ENCODE results near the gene UEVLD. TPM values are rescaled to one million over a fixed set of nuclear protein-coding genes. Genes with fewer than 3 reads are reported as not detected.

Gene UEVLD
- total RNA-seq, 1 experiment from 2014 or later, result 13.7 TPM

- Histone ChIP-seq H4K20me1 (ENCODE audit: insufficient read depth) (no peaks in the 10 kb centered on the region), H3K4me2 (ENCODE audit: low read length) (no peak overlapping the region), H2AFZ (ENCODE audit: low read depth, low read length, poor library complexity, severe bottlenecking) (no peak overlapping the region), H3K4me3 (replicated peaks in 1 of 2; ENCODE audit: low read depth in 1 of 2, low read length in 2 of 2) (no peak overlapping the region), H3K27me3 (ENCODE audit: insufficient read depth, low read length) (no peaks in the 10 kb centered on the region), H3K79me2 (ENCODE audit: insufficient read depth, low read length) (no peaks in the 10 kb centered on the region), H3K9me2 (ENCODE audit: insufficient read depth) (no peaks in the 10 kb centered on the region), H3K9me3 (ENCODE audit: control insufficient read depth in 1 of 2, insufficient read depth in 1 of 2, low read depth in 1 of 2, low read length in 2 of 2) (no peaks in the 10 kb centered on the region), H3K4me1 (ENCODE audit: control insufficient read depth in 1 of 2, insufficient read depth in 2 of 2, low read length in 2 of 2) (no peaks in the 10 kb centered on the region), H3K36me3 (ENCODE audit: control insufficient read depth in 1 of 2, insufficient read depth in 2 of 2, low read length in 2 of 2) (no peaks in the 10 kb centered on the region; a peak in 2 of 4 replicates), H3K9ac (ENCODE audit: low read length) (no peak overlapping the region), H3K27ac (ENCODE audit: low read depth, low read length) (no peak overlapping the region)
- intact Hi-C loops (cut with micrococcal nuclease), result loop anchor here (1.0 to 10.0 kb wide), 4 partner anchors 111 to 426 kb away; no protein-coding TSS in a partner anchor
- ChIA-PET CTCF (interaction anchor here (0.8 to 3.0 kb wide), 20 partner anchors 10 to 425 kb away, joined by 3 to 42 read pairs (median 5); partner anchors contain the start of genes SPTY2D1, TSG101 and UEVLD), RAD21 (ENCODE audit: low non-redundant PET in 1 of 2, low total read pairs in 2 of 2, uncharacterized antibody in 2 of 2, unreplicated experiment in 2 of 2) (interaction anchor here (0.7 to 1.9 kb wide), 4 partner anchors 111 to 224 kb away, joined by 3 to 7 read pairs (median 5); no protein-coding TSS in a partner anchor), POLR2A (interaction anchor here (0.9 kb wide), 1 partner anchor 14 kb away, joined by 3 read pairs; the partner anchor contains the start of gene TSG101)
- ATAC-seq (peak; percentile 89), DNase-seq (ENCODE audit: low read depth, low spot score) (no peak)
- no TSS peak for BruUV-seq (replicated peaks)
- TF ChIP-seq CTCF (IDR thresholded peaks at IDR 0.05 in 2 of 3, conservative IDR thresholded peaks at IDR 0.05 in 1 of 3; ENCODE audit: borderline replicate concordance in 1 of 3, insufficient read depth in 1 of 3, low read depth in 2 of 3, low read length in 2 of 3) (peak; percentile 49 to 82 (median 71); a peak in 5 of 6 replicates), SRF (IDR thresholded peaks at IDR 0.05; ENCODE audit: low read depth) (no peak), CEBPB (IDR thresholded peaks at IDR 0.05; ENCODE audit: low read depth) (0 out of 2 replicates have a peak, but pooled peaks have one; percentile 3), RAD21 (IDR thresholded peaks at IDR 0.05; ENCODE audit: low read depth) (peak; percentile 81)
These were observed 48.1 kb downstream of the UEVLD start for GRCh38 chr11:18540207-18541009.

DNA sequence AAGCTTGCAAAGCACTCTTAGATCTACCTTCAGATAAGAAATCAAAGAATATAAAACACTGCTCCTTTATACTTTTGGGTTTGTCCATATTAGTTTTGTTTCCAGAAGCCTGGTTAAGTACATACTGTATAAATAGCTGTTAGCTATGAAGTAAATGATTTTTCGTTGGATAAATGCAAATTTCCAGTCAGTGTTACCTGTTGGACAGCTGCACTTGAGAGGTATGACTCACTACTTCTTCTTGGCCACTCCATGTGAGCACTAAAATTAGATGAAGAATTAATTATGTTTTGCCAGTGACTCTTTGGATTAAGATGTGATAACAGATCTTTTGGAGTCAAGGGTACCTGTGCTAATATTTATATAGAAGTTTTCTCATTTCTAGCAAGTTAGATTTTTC lies 52.3 kb downstream of the UEVLD start:
- Histone ChIP-seq H2AFZ (ENCODE audit: low read depth, low read length, poor library complexity, severe bottlenecking) (no peak overlapping the region), H3K27me3 (ENCODE audit: insufficient read depth, low read length) (no peaks in the 10 kb centered on the region), H3K4me2 (ENCODE audit: low read length) (no peak overlapping the region), H3K4me3 (replicated peaks in 1 of 2; ENCODE audit: low read depth in 1 of 2, low read length in 2 of 2) (no peak overlapping the region), H3K36me3 (ENCODE audit: control insufficient read depth in 1 of 2, insufficient read depth in 2 of 2, low read length in 2 of 2) (no peaks in the 10 kb centered on the region; a peak in 2 of 4 replicates), H4K20me1 (ENCODE audit: insufficient read depth) (no peaks in the 10 kb centered on the region), H3K9me3 (ENCODE audit: control insufficient read depth in 1 of 2, insufficient read depth in 1 of 2, low read depth in 1 of 2, low read length in 2 of 2) (no peaks in the 10 kb centered on the region), H3K4me1 (ENCODE audit: control insufficient read depth in 1 of 2, insufficient read depth in 2 of 2, low read length in 2 of 2) (no peaks in the 10 kb centered on the region), H3K9me2 (ENCODE audit: insufficient read depth) (no peaks in the 10 kb centered on the region), H3K9ac (ENCODE audit: low read length) (no peak overlapping the region), H3K79me2 (ENCODE audit: insufficient read depth, low read length) (no peaks in the 10 kb centered on the region), H3K27ac (ENCODE audit: low read depth, low read length) (no peak overlapping the region)
- DNase-seq (ENCODE audit: low read depth, low spot score), result no peak
- BruUV-seq (replicated peaks), result no TSS peak
- intact Hi-C loops (cut with micrococcal nuclease), result no loop called here
- ChIA-PET POLR2A (no interaction called here), RAD21 (ENCODE audit: low non-redundant PET in 1 of 2, low total read pairs in 2 of 2, uncharacterized antibody in 2 of 2, unreplicated experiment in 2 of 2) (no interaction called here), CTCF (interaction anchor here (0.9 kb wide), 1 partner anchor 292 kb away, joined by 4 read pairs; no protein-coding TSS in a partner anchor)
- TF ChIP-seq RAD21 (IDR thresholded peaks at IDR 0.05; ENCODE audit: low read depth) (no peak), ZNF274 (IDR thresholded peaks at IDR 0.05; ENCODE audit: low read depth, low read length) (no peak), JUND (IDR thresholded peaks at IDR 0.05) (no peak), REST (IDR thresholded peaks at IDR 0.05; ENCODE audit: low read depth) (no peak), POLR2A (IDR thresholded peaks at IDR 0.05; ENCODE audit: borderline replicate concordance, extremely low read depth, insufficient read depth, insufficient read length) (no peak)
- ATAC-seq, result no peak

All from HCT116 (cell line).